Motor neuron (in vitro differentiated cells): Measurements from ENCODE around the gene HECTD3. TPM values are rescaled to one million over a fixed set of nuclear protein-coding genes. Genes with fewer than 3 reads are reported as not detected.
"Not testable (repeated sequence)": the region's sequence is repeated elsewhere in the genome, so short reads cannot be mapped to it uniquely, and the experiment has no call there.

ENCODE experiments used
- ATAC-seq, 8 experiments: fragments of 200-7000 bp; cut with Tn5 transposase; replicated peaks in 6 of 8; 2 replicates each; pipeline ENCODE4 v1.8.0; 2021; ENCODE audit warnings: mild to moderate bottlenecking in 8 of 8, moderate library complexity in 8 of 8
- H3K27ac ChIP-seq, 2 donors: fragments of 250-450 bp; sonication (Bioruptor Pico); 2 replicates each; pipeline ENCODE4 v1.9.0; 2021; ENCODE audit warnings: antibody characterized with exemption in 2 of 2, mild to moderate bottlenecking in 2 of 2, moderate library complexity in 1 of 2
- H3K4me1 ChIP-seq, 2 donors: fragments of 250-450 bp; sonication (Bioruptor Pico); replicated peaks in 1 of 2; 2 replicates each; pipeline ENCODE4 v1.6.1; 2021; ENCODE audit warnings: antibody characterized with exemption in 2 of 2, mild to moderate bottlenecking in 2 of 2, moderate library complexity in 1 of 2
- H3K4me3 ChIP-seq, 5 donors: fragments of 250-450 bp; sonication (Bioruptor Pico); 2 replicates each; pipeline ENCODE4 v1.9.0; 2021; ENCODE audit warnings: antibody characterized with exemption in 5 of 5, mild to moderate bottlenecking in 5 of 5, moderate library complexity in 4 of 5
- WGBS, 10 experiments: fragments of 450-650 bp; shearing (Covaris generic); methylation state at CpG; one replicate each; pipeline ENCODE4 v1.0.0; 2022; 5-methylcytosine and 5-hydroxymethylcytosine counted together
- in situ Hi-C, 9 experiments: fragments of 400-800 bp; cut with MboI; loops; one replicate each; pipeline ENCODE4 v1.15.0; 2021; ENCODE audit warnings: low sequenced_read_pairs in 9 of 9, low pct_unique_long_range_greater_than_20kb in 2 of 9; ENCODE audit not compliant: unreplicated experiment in 9 of 9
- total RNA-seq, 8 experiments: library from RNA; unstranded; fragments of 300-600 nt; gene quantifications; 2 replicates each; pipeline versions ENCODE4 v1.2.3 to v1.2.4, GENCODE V29; 2022

HECTD3 gene
- total RNA-seq, 8 experiments from 2014 or later: 12.1 to 33.9 (median 23.3) TPM

DNA sequence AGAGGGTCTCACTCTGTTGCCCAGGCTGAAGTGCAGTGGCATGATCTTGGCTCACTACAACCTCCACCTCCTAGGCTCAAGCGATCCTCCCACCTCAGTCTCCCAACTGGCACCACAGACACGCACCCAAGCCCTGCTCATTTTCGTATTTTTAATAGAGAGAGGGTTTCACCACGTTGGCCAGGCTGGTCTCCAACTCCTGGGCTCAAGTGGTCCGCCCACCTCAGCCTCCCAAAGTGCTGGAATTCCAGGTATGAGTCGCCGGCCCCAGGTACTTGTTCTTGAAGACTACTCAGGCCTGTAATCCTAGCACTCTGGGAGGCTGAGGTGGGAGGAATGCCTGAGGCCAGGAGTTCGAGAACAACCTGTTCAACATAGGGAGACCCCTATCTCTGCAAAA lies 9.5 kb downstream of the HECTD3 start:
- not testable (repeated sequence) for H3K27ac ChIP-seq, H3K4me1 ChIP-seq, ATAC-seq, H3K4me3 ChIP-seq
- in situ Hi-C loops: loop anchor here in 7 of 9 experiments (10.0 to 25.0 kb wide), 5 partner anchors 164 to 486 kb away; partner anchors contain the start of genes TESK2 (in 3 of the 7) and PTCH2 (in 1 of the 7)
- 63 to 100% (median 91%) methylated on average over 1 to 8 of the region's 8 CpGs; no CpG with 5 or more reads in 3 of the 10 experiments for WGBS, 10 experiments

DNA sequence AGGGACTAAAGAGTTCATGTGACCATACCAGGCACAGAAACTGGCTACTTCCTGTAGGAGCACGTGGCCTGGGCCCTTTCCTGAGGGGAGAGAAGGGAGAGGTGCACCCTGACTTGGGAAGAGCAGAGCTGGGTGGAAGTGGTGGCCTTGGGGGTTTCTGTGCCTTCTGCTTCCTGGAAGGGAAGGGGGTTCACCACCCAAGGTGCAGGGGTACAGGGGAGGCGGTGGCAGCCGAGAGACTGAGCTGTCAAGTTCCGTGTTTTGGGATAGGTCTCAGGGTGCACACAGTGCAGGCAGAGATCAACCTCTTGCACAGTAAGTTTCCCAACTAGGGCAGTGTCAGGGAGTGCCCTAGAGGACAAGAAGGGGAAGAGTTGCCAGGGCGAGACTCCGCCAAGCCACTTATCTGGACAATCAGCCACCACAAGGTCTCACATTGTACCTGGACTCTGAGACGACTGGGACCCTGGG lies 10.1 kb downstream of the HECTD3 start:
- ATAC-seq: peak in 7 of 8 experiments; percentile 16 to 45 (median 23)
- 0 to 94% (median 78%) methylated on average over 1 to 4 of the region's 7 CpGs; no CpG with 5 or more reads in 5 of the 10 experiments for WGBS, 10 experiments
- Histone ChIP-seq H3K4me1 (no peaks in the 10 kb centered on the region), H3K4me3 (no peak overlapping the region), H3K27ac (no peak overlapping the region)
- in situ Hi-C loops: loop anchor here in 7 of 9 experiments (10.0 to 25.0 kb wide), 5 partner anchors 164 to 486 kb away; partner anchors contain the start of genes TESK2 (in 3 of the 7) and PTCH2 (in 1 of the 7)

DNA sequence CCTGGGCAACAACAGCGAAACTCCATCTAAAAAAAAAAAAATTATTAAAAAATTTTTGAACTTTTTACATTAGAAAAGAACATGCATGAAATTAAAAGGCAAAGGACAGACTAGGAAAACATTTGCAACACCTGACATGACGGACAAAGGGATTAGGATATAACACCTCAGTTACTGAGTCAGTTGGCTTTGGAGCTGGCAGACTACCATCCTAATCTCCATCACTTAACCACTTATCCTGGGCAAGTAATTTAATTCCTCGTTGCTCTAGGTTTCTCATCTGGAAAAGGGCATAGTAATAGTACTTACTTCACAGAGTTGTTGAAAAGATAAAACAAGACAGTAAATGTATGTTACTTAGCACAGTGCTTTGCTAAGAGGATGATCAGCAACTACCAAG lies 11.9 kb downstream of the HECTD3 start:
- Histone ChIP-seq H3K27ac (no peak overlapping the region), H3K4me3 (no peak overlapping the region), H3K4me1 (peaks cover 0 to 4% of the 10 kb centered on the region in 2 donors)
- WGBS, 10 experiments: 67 to 100% (median 83%) methylated on average over 1 to 3 of the region's 3 CpGs
- in situ Hi-C loops: loop anchor here in 2 of 9 experiments (10.0 to 25.0 kb wide), 2 partner anchors 162 to 164 kb away; partner anchors contain the start of gene PTCH2 (in 1 of the 2)
- no peak for ATAC-seq

DNA sequence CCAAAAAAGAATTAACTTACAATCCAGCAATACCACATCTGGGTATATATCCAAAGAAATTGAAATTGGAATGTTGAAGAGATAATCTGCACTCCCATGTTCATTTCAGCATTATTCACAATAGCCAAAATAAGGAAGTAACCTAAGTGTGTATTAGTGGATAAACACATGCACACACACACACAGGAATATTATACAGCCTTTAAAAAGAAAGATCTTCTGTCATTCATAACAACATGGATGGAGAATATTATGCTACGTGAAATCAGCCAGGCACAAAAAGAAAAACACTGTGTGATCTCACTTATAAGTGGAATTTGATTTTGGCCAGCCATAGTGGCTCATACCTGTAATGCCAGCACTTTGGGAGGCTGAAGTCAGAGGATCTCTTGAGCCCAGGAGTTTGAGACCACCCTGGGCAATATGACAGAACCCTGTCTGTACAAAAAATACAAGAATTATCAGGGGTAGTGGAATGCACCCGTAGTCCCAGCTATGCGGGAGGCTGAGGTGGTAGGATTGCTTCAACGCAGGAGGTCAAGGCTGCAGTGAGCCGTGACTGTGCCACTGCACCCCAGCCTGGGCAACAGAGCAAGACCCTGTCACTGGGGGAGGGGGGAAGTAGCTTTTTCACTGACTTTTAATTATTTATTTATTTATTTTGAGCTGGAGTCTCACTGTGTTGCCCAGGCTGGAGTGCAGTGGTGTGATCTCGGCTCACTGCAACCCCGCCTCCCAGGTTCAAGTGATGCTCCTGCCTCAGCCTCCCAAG lies 15.5 kb downstream of the HECTD3 start:
- Histone ChIP-seq H3K4me1 (peaks cover 0 to 6% of the 10 kb centered on the region in 2 donors), H3K27ac (no peak overlapping the region), H3K4me3 (no peak overlapping the region)
- 60 to 100% (median 89%) methylated on average over 1 to 7 of the region's 7 CpGs; no CpG with 5 or more reads in 2 of the 10 experiments for WGBS, 10 experiments
- ATAC-seq: no peak
- in situ Hi-C loops: loop anchor here in 2 of 9 experiments (10.0 to 25.0 kb wide), 2 partner anchors 158 to 161 kb away; partner anchors contain the start of gene PTCH2 (in 1 of the 2)

DNA sequence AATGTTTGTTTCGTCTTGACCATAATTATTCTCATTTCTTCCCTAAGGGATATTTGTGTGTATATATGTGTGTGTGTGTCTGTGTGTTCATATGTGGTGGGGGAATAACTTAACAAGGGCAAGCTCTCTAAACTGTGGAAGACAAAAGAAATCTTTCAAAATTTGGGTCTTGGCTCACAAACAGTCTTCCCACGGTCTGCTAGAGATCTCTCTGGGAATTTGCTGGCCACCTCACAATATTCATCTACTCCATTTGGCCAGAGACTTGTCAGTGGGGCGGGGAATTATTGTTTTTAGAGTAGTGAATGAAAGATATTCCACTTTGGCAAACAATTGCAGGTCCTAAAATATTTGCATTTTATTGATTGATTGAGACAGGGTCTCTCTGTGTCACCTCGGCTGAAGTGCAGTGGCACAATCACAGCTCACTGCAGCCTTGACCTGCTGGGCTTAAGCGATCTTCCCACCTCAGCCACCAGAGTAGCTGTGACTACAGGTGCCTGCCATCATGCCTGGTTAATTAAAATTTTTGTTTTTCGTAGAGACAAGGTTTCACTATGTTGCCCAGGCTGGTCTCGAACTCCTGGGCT lies 16.7 kb downstream of the HECTD3 start:
- H3K4me1 ChIP-seq: peaks cover 0 to 6% of the 10 kb centered on the region in 2 donors
- no peak for ATAC-seq
- no peak overlapping the region for H3K4me3 ChIP-seq
- in situ Hi-C loops: loop anchor here in 2 of 9 experiments (10.0 to 25.0 kb wide), 2 partner anchors 157 to 160 kb away; partner anchors contain the start of gene PTCH2 (in 1 of the 2)
- H3K27ac ChIP-seq: no peak overlapping the region
- 33 to 90% (median 69%) methylated on average over 1 to 7 of the region's 7 CpGs; no CpG with 5 or more reads in 1 of the 10 experiments for WGBS, 10 experiments

DNA sequence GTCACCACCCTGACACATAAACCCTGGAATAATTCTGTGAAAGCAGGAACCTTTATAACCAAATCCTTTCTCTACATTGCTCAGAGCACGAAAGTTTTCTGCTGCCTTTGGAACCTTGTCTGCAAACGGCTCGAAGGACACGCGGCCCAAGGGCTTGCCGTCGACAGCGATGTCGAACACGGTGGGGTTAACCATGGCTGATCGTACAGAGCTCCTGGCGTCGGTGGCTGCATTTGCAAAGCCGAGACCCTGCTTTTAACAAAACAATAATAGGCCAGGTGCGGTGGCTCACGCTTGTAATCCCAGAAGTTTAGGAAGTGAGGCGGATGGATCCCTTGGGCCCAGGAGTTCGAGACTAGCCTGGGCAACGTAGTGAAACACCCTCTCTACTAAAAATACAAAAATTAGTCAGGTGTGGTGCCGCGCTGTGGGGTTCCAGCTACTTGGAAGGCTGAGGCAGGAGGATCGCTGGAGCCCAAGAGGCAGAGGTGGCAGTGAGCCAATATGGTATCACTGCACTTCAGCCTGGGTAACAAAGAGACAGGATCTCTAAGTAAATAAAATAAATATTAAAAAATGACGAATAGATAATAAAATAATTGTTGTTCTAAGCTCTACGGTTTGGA lies 22.5 kb downstream of the HECTD3 start:
- H3K27ac ChIP-seq: no peak overlapping the region
- in situ Hi-C loops: loop anchor here in 1 of 9 experiments (25.0 kb wide), 1 partner anchor 151 kb away; the partner anchor contains the start of gene PTCH2
- WGBS, 10 experiments: 73 to 100% (median 88%) methylated on average over 2 to 24 of the region's 24 CpGs
- no peak for ATAC-seq
- H3K4me1 ChIP-seq: peaks cover 8 to 12% of the 10 kb centered on the region in 2 donors
- no peak overlapping the region for H3K4me3 ChIP-seq

DNA sequence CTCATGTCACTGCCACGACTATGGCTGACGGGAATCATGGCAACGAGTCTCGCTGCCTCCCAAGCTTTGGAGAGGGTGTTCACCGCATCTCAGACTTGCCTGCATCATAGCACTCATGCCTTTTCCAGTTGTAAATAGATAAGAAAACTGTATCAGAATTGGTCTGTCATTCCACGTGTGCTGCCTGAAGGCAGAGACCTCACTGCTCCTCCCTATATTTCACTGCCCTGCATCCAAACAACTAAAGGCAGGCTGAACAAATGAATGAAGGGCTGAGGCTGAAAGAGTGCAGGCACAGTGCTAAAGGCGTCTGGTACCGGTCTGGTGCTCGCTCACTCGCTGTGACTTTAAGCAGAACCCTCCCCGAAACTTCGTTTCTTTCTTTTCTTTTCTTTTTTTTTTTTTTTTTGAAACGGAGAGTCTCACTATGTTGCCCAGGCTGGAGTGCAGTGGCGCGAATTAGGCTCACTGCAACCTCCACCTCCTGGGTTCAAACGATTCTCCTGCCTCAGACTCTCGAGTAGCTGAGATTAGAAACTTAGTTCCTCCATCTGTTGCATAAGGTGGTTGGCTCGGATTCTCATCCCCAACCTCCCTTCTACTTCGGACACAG lies 25.3 kb downstream of the HECTD3 start:
- Histone ChIP-seq H3K4me1 (peaks cover 8 to 12% of the 10 kb centered on the region in 2 donors), H3K27ac (peak overlapping the region; percentile 5 to 72), H3K4me3 (peak overlapping the region; percentile 54 to 93 (median 65))
- ATAC-seq: peak in 5 of 8 experiments; percentile 0 to 16 (median 2)
- WGBS, 10 experiments: 0 to 11% (median 3%) methylated on average over 2 to 19 of the region's 19 CpGs; no CpG with 5 or more reads in 1 of the 10 experiments
- in situ Hi-C loops: loop anchor here in 1 of 9 experiments (25.0 kb wide), 1 partner anchor 149 kb away; the partner anchor contains the start of gene PTCH2

DNA sequence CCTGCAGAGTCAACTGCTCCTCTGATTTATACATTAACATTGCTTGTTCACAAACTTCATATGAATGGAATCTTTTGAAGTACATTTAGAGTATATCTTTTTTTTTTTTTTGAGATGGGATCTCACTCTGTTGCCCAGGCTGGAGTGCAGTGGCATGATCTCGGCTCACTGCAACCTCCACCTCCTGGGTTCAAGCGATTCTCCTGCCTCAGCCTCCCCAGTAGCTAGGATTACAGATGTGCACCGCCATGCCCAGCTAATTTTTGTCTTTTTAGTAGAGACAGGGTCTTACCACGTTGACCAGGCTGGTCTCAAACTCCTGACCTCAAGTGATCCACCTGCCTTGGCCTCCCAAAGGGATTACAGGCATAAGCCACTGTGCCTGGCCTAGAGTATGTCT lies 33.8 kb downstream of the HECTD3 start:
- 85 to 100% (median 100%) methylated on average over 1 to 4 of the region's 4 CpGs; no CpG with 5 or more reads in 2 of the 10 experiments for WGBS, 10 experiments
- H3K4me1 ChIP-seq, H3K27ac ChIP-seq, H3K4me3 ChIP-seq, ATAC-seq: not testable (repeated sequence)
- in situ Hi-C loops: loop anchor here in 1 of 9 experiments (25.0 kb wide), 1 partner anchor 140 kb away; the partner anchor contains the start of gene PTCH2

DNA sequence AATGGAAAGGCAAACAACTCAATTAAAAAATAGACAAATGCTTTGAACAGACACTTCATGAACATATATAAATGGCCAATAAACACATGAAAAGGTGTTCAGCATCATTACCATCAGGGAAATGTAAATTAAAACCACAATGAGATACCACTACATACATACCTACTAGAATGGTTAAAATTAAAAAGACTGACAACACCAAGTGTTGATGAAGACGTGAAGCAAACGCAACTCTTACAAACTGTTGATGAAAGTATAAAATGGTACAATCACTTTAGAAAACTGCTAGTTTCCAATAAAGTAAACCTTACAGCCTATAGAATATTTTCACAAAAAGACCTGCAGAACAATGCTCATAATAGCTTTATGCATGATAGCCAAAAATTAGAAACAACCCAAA lies 34.9 kb downstream of the HECTD3 start:
- 90 to 100% (median 100%) methylated on average over 2 of the region's 2 CpGs; no CpG with 5 or more reads in 1 of the 10 experiments for WGBS, 10 experiments
- in situ Hi-C loops: loop anchor here in 1 of 9 experiments (25.0 kb wide), 1 partner anchor 139 kb away; the partner anchor contains the start of gene PTCH2

DNA sequence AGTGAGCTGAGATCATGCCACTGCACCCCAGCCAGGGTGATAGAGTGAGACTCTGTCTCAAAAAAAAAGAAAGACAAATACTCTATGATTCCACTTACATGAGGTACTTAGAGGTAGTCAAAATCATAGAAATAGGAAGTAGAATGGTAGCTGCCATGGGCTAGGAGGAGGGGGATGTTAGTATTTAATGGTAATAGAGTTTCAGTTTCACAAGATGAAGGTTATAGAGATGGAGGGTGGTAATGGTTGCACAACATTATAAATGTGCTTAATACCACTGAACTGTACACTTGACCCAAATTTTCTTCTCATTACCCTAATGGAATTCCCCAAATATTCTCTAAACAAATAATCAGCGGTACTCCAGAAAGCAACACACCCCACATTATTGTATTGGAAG lies 37.5 kb downstream of the HECTD3 start:
- in situ Hi-C loops: no loop called here
- 83 to 100% (median 100%) methylated on average over 1 of the region's 1 CpG; no CpG with 5 or more reads in 5 of the 10 experiments for WGBS, 10 experiments
- no peak overlapping the region for H3K4me3 ChIP-seq
- ATAC-seq: no peak
- H3K4me1 ChIP-seq: no peaks in the 10 kb centered on the region
- no peak overlapping the region for H3K27ac ChIP-seq

More for the DNA sequence above, 34.9 kb downstream of the HECTD3 start:
- ATAC-seq: no peak
- H3K4me3 ChIP-seq: no peak overlapping the region
- H3K27ac ChIP-seq: no peak overlapping the region
- no peaks in the 10 kb centered on the region for H3K4me1 ChIP-seq

DNA sequence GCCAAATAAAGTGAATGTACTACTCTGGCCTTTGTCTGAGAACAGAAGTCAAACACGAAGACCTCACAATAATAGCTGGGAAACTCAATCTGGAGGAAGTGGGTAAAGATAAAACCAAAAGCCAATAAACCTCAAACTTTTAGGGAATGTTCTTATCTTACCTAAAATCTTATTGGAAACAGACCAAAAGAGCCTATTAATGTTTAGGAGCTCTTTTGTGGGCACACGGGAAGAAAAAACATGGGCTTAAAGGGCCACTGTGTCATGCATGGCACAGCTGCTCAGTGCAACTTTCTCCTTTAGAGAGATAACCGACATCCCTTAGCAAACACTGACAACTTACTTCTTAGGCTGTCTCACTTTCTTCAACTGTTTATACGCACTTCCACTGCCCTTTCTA lies 40.8 kb downstream of the HECTD3 start:
- H3K4me3 ChIP-seq: no peak overlapping the region
- in situ Hi-C loops: no loop called here
- H3K4me1 ChIP-seq: no peaks in the 10 kb centered on the region
- ATAC-seq: no peak
- 33 to 90% (median 77%) methylated on average over 1 to 4 of the region's 4 CpGs; no CpG with 5 or more reads in 1 of the 10 experiments for WGBS, 10 experiments
- no peak overlapping the region for H3K27ac ChIP-seq

DNA sequence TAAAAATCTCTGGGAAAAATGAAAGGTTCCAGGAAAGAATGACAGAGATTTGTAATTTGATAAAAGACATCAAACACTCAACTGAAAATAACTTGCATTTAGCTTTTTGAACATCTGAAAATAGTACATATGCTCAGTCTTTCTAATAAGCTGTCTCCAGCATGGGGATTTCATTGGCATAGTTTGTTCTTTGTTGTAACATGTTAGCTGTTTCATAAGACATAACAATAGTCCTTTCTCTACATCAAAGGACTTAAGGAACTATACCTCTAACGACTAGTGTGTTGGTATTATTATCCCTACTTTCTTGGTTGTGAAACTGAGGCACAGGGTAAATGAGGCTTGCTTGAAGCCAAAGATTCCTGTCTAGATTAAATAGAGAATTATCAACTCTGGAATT lies 46.7 kb downstream of the HECTD3 start:
- in situ Hi-C loops: no loop called here
- H3K4me3 ChIP-seq: no peak overlapping the region
- WGBS, 10 experiments: 60 to 100% (median 100%) methylated on average over 1 of the region's 1 CpG; no CpG with 5 or more reads in 3 of the 10 experiments
- ATAC-seq: no peak
- no peak overlapping the region for H3K27ac ChIP-seq
- H3K4me1 ChIP-seq: no peaks in the 10 kb centered on the region
